GM18517 (cell line): ENCODE data around the gene CUL2.

Experiments
- ATAC-seq: cut with Tn5 transposase; IDR thresholded peaks from one replicate; pipeline ENCODE4 v1.9.1; 2021; ENCODE audit warnings: mild to moderate bottlenecking, moderate library complexity; ENCODE audit not compliant: unreplicated experiment

CUL2 gene

GRCh38 chr10:35090162-35090954 is at the start of gene CUL2:
TSS of gene CUL2 (minus strand) at chr10:35090341. CDS start at chr10:35071317, 19,024 bp downstream.
- peak; percentile 79 for ATAC-seq

GRCh38 chr10:35136263-35136815 is 46.2 kb upstream of the CUL2 start:
- peak; percentile 52 for ATAC-seq

GRCh38 chr10:35135861-35136260 is 45.7 kb upstream of the CUL2 start:
- no peak for ATAC-seq

- ATAC-seq, result no peak
Observed at GRCh38 chr10:35133586-35133985, 43.4 kb upstream of the CUL2 start.

- no peak for ATAC-seq
Observed at GRCh38 chr10:35132727-35133126, 42.6 kb upstream of the CUL2 start.

- no peak for ATAC-seq
Observed at GRCh38 chr10:35130663-35131062, 40.5 kb upstream of the CUL2 start.

- no peak for ATAC-seq
Observed at GRCh38 chr10:35129185-35129674, 39.1 kb upstream of the CUL2 start.

GRCh38 chr10:35127289-35127891 is 37.2 kb upstream of the CUL2 start:
- no peak for ATAC-seq

- ATAC-seq, result peak; percentile 78
Observed at GRCh38 chr10:35126530-35127288, 36.6 kb upstream of the CUL2 start, which contains the start of gene CREM. TSS of gene CREM (plus strand) at chr10:35126846. CDS start at chr10:35137836, 10,990 bp downstream.

- no peak for ATAC-seq
Observed at GRCh38 chr10:35126062-35126529, 36.0 kb upstream of the CUL2 start.

GRCh38 chr10:35124540-35124939 is 34.4 kb upstream of the CUL2 start:
- ATAC-seq, result no peak

GRCh38 chr10:35119378-35119777 is 29.2 kb upstream of the CUL2 start:
- no peak for ATAC-seq

GRCh38 chr10:35112571-35112970 is 22.4 kb upstream of the CUL2 start:
- no peak for ATAC-seq

- no peak for ATAC-seq
Observed at GRCh38 chr10:35103882-35104281, 13.7 kb upstream of the CUL2 start.

- no peak for ATAC-seq
Observed at GRCh38 chr10:35097510-35097909, 7.4 kb upstream of the CUL2 start.

- no peak for ATAC-seq
Observed at GRCh38 chr10:35096312-35096711, 6.2 kb upstream of the CUL2 start.

- no peak for ATAC-seq
Observed at GRCh38 chr10:35092851-35093250, 2.7 kb upstream of the CUL2 start.

- no peak for ATAC-seq
Observed at GRCh38 chr10:35091994-35092790, 2.1 kb upstream of the CUL2 start.

- peak; percentile 34 for ATAC-seq
Observed at GRCh38 chr10:35089611-35090161, 455 bp downstream of the CUL2 start.

GRCh38 chr10:35083242-35083641 is 6.9 kb downstream of the CUL2 start:
- ATAC-seq, result no peak
